Measurements from ENCODE around the gene UGCG. TPM values are rescaled to one million over a fixed set of nuclear protein-coding genes. Genes with fewer than 3 reads are reported as not detected.

The UGCG gene
- total RNA-seq, 1 experiment from 2014 or later = 75.5 TPM

- intact Hi-C loops (cut with micrococcal nuclease; ENCODE audit: unreplicated experiment) = no loop called here
- Mint-ChIP-seq H3K36me3 (ENCODE audit: insufficient read depth, unreplicated experiment) (no peaks in the 10 kb centered on the region), H3K27ac (ENCODE audit: unreplicated experiment) (no peak overlapping the region), H3K9me3 (ENCODE audit: low read depth, unreplicated experiment) (peaks cover 4% of the 10 kb centered on the region), H3K27me3 (ENCODE audit: unreplicated experiment) (no peaks in the 10 kb centered on the region), H3K4me1 (ENCODE audit: low read depth, unreplicated experiment) (peaks cover 9% of the 10 kb centered on the region), H3K4me3 (ENCODE audit: low read depth, unreplicated experiment) (no peak overlapping the region)
- no TSS peak for BruUV-seq (replicated peaks)
- TF ChIP-seq CTCF (IDR thresholded peaks at IDR 0.05; ENCODE audit: unreplicated experiment) = no peak
- CTCF ChIA-PET = no interaction called here
- DNase-seq = no peak
Observed at GRCh38 chr9:111876179-111876578, 20.4 kb upstream of the UGCG start.

- CTCF ChIA-PET = interaction anchor here (0.7 kb wide), 1 partner anchor 119 kb away, joined by 3 read pairs; no protein-coding TSS in a partner anchor
- no peak overlapping the region for H3K4me3 Mint-ChIP-seq (ENCODE audit: low read depth, unreplicated experiment)
Observed at GRCh38 chr9:111877420-111877819, 19.2 kb upstream of the UGCG start.

GRCh38 chr9:111878946-111879345 lies 17.7 kb upstream of the UGCG start:
- CTCF ChIA-PET = no interaction called here
- no peak for TF ChIP-seq CTCF (IDR thresholded peaks at IDR 0.05; ENCODE audit: unreplicated experiment)
- Mint-ChIP-seq H3K9me3 (ENCODE audit: low read depth, unreplicated experiment) (peaks cover 4% of the 10 kb centered on the region), H3K4me3 (ENCODE audit: low read depth, unreplicated experiment) (no peak overlapping the region), H3K4me1 (ENCODE audit: low read depth, unreplicated experiment) (peaks cover 9% of the 10 kb centered on the region), H3K36me3 (ENCODE audit: insufficient read depth, unreplicated experiment) (no peaks in the 10 kb centered on the region), H3K27ac (ENCODE audit: unreplicated experiment) (no peak overlapping the region), H3K27me3 (ENCODE audit: unreplicated experiment) (no peaks in the 10 kb centered on the region)
- intact Hi-C loops (cut with micrococcal nuclease; ENCODE audit: unreplicated experiment) = no loop called here
- no peak for DNase-seq
- BruUV-seq (replicated peaks) = no TSS peak

More at GRCh38 chr9:111877420-111877819, 19.2 kb upstream of the UGCG start:
- Mint-ChIP-seq H3K9me3 (ENCODE audit: low read depth, unreplicated experiment) (peaks cover 4% of the 10 kb centered on the region), H3K27me3 (ENCODE audit: unreplicated experiment) (no peaks in the 10 kb centered on the region), H3K27ac (ENCODE audit: unreplicated experiment) (no peak overlapping the region), H3K4me1 (ENCODE audit: low read depth, unreplicated experiment) (peaks cover 9% of the 10 kb centered on the region), H3K36me3 (ENCODE audit: insufficient read depth, unreplicated experiment) (no peaks in the 10 kb centered on the region)
- BruUV-seq (replicated peaks) = no TSS peak
- intact Hi-C loops (cut with micrococcal nuclease; ENCODE audit: unreplicated experiment) = no loop called here
- no peak for TF ChIP-seq CTCF (IDR thresholded peaks at IDR 0.05; ENCODE audit: unreplicated experiment)
- no peak for DNase-seq

- Mint-ChIP-seq H3K9me3 (ENCODE audit: low read depth, unreplicated experiment) (no peaks in the 10 kb centered on the region), H3K4me1 (ENCODE audit: low read depth, unreplicated experiment) (no peaks in the 10 kb centered on the region), H3K36me3 (ENCODE audit: insufficient read depth, unreplicated experiment) (no peaks in the 10 kb centered on the region), H3K27ac (ENCODE audit: unreplicated experiment) (no peak overlapping the region), H3K4me3 (ENCODE audit: low read depth, unreplicated experiment) (no peak overlapping the region), H3K27me3 (ENCODE audit: unreplicated experiment) (no peaks in the 10 kb centered on the region)
- DNase-seq = no peak
- no peak for TF ChIP-seq CTCF (IDR thresholded peaks at IDR 0.05; ENCODE audit: unreplicated experiment)
- intact Hi-C loops (cut with micrococcal nuclease; ENCODE audit: unreplicated experiment) = no loop called here
- CTCF ChIA-PET = no interaction called here
- no TSS peak for BruUV-seq (replicated peaks)
Observed at GRCh38 chr9:111886983-111887718, 9.5 kb upstream of the UGCG start.
